HepG2 (cell line): ENCODE data around the gene DDHD1. TPM values are rescaled to one million over a fixed set of nuclear protein-coding genes. Genes with fewer than 3 reads are reported as not detected.

Experiments
- ATF7-NPFF ChIP-seq: sonication (generic); formaldehyde crosslinking; IDR thresholded peaks from 2 replicates; pipeline ENCODE4 v1.8.1; 2023; ENCODE audit warnings: mild to moderate bottlenecking, low read depth, missing genetic modification reagents, moderate library complexity
- E2F2 ChIP-seq: sonication (generic); formaldehyde crosslinking; IDR thresholded peaks from 2 replicates; pipeline ENCODE4 v1.4.0; 2020; ENCODE audit warnings: missing genetic modification reagents, borderline replicate concordance
- HES4 ChIP-seq: sonication (generic); formaldehyde crosslinking; IDR thresholded peaks from 2 replicates; pipeline ENCODE4 v1.9.0; 2021; ENCODE audit warnings: mild to moderate bottlenecking, missing genetic modification reagents, borderline replicate concordance
- HMGXB3 ChIP-seq: sonication (generic); formaldehyde crosslinking; IDR thresholded peaks from 2 replicates; pipeline ENCODE4 v1.4.0; 2020; ENCODE audit warnings: missing genetic modification reagents, borderline replicate concordance
- HOXD1 ChIP-seq: sonication (generic); formaldehyde crosslinking; IDR thresholded peaks from 2 replicates; pipeline ENCODE4 v1.5.0; 2020; ENCODE audit warnings: missing genetic modification reagents
- KDM1A ChIP-seq: IDR thresholded peaks from 2 replicates; pipeline ENCODE4 v1.6.1; 2016; ENCODE audit warnings: missing compliant biosample characterization
- MEIS1 ChIP-seq: sonication (generic); formaldehyde crosslinking; IDR thresholded peaks from 2 replicates; pipeline ENCODE4 v1.9.0; 2021; ENCODE audit warnings: mild to moderate bottlenecking, missing genetic modification reagents, moderate library complexity, borderline replicate concordance
- MYC ChIP-seq: sonication (generic); formaldehyde crosslinking; IDR thresholded peaks from 2 replicates; pipeline ENCODE4 v1.9.0; 2021; ENCODE audit warnings: missing genetic modification reagents, borderline replicate concordance
- NFIC ChIP-seq: IDR thresholded peaks from 2 replicates; pipeline ENCODE4 v1.6.1; 2012; ENCODE audit warnings: mild to moderate bottlenecking, low read length, inconsistent platforms
- POLR2AphosphoS2 ChIP-seq: IDR thresholded peaks from 2 replicates; pipeline ENCODE4 v1.6.1; 2011; ENCODE audit warnings: low read depth, low read length, improper control_type of control experiment
- RBM39 ChIP-seq: fragments of 200-400 bp; formaldehyde crosslinking; IDR thresholded peaks from one replicate; pipeline ENCODE4 v1.6.1; 2018; ENCODE audit warnings: antibody characterized with exemption, mild to moderate bottlenecking, low read depth, low read length; ENCODE audit not compliant: poor library complexity, severe bottlenecking
- SALL1 ChIP-seq: sonication (generic); formaldehyde crosslinking; IDR thresholded peaks from 2 replicates; pipeline ENCODE4 v1.8.0; 2022; ENCODE audit warnings: mild to moderate bottlenecking, missing genetic modification reagents
- SAP130 ChIP-seq: IDR thresholded peaks from 2 replicates; pipeline ENCODE4 v1.6.1; 2016; ENCODE audit warnings: low read depth
- YEATS4 ChIP-seq: sonication (generic); formaldehyde crosslinking; IDR thresholded peaks from 2 replicates; pipeline ENCODE4 v1.4.0; 2020; ENCODE audit warnings: missing genetic modification reagents, borderline replicate concordance
- ZGPAT ChIP-seq: IDR thresholded peaks from 2 replicates; pipeline ENCODE4 v1.6.1; 2016; ENCODE audit warnings: mild to moderate bottlenecking
- ZNF746 ChIP-seq: sonication (generic); formaldehyde crosslinking; IDR thresholded peaks from 2 replicates; pipeline ENCODE4 v1.8.0; 2022; ENCODE audit warnings: mild to moderate bottlenecking, missing genetic modification reagents
- ZNF75D ChIP-seq: sonication (generic); formaldehyde crosslinking; IDR thresholded peaks from 2 replicates; pipeline ENCODE4 v1.8.1; 2023; ENCODE audit warnings: missing genetic modification reagents, mild to moderate bottlenecking, borderline replicate concordance
- ZSCAN21 ChIP-seq: sonication (generic); formaldehyde crosslinking; IDR thresholded peaks from 2 replicates; pipeline ENCODE4 v1.8.0; 2022; ENCODE audit warnings: mild to moderate bottlenecking, missing genetic modification reagents, moderate library complexity, borderline replicate concordance
- polyA plus RNA-seq, 8 experiments: library from polyadenylated mRNA; depleted of rRNA in 3 of 8; stranded (reverse) in 7 of 8; unstranded in 1 of 8; fragments of >200 nt; fragmentation: Illumina TruSeq in 4 of 8; extraction: Trizol in 4 of 8; gene quantifications; 2 replicates each; pipeline versions ENCODE4 v1.2.1 to v1.2.3, GENCODE V29; 2011 to 2016; ENCODE audit warnings: low read depth in 4 of 8, missing spikeins in 1 of 8, mixed read lengths in 1 of 8; ENCODE audit not compliant: insufficient read depth in 1 of 8
- total RNA-seq, 5 experiments: library from RNA; depleted of rRNA; stranded (reverse); fragments of >200 nt; fragmentation: Illumina TruSeq; extraction: Trizol; gene quantifications; 2 replicates each; pipeline ENCODE4 v1.2.3, GENCODE V29; 2016; ENCODE audit warnings: low read depth in 1 of 5
- TF ChIP-seq, protein P1 (sequence below): sonication (generic); formaldehyde crosslinking; conservative IDR thresholded peaks from 2 replicates; pipeline ENCODE4 v1.8.0; 2022; ENCODE audit warnings: low read depth, missing genetic modification reagents
- TF ChIP-seq, protein P2 (sequence below): sonication (generic); formaldehyde crosslinking; IDR thresholded peaks from 2 replicates; pipeline ENCODE4 v1.8.0; 2022; ENCODE audit warnings: missing genetic modification reagents, low read depth, mild to moderate bottlenecking, borderline replicate concordance

Gene DDHD1
- total and polyA plus RNA-seq, 2 of the 13 experiments (the other 11 are each of a cell fraction or from before 2014, with no cell fraction given): 4.6 to 8.3 TPM

- TF ChIP-seq SAP130 (no peak), ZGPAT (no peak; the same call in 1 of the 2 replicates), SALL1 (CRISPR knock-in tag) (peak; percentile 41), ATF7-NPFF (no peak), E2F2 (CRISPR knock-in tag) (no peak), ZNF75D (no peak), ZSCAN21 (no peak; the same call in 1 of the 2 replicates), HES4 (CRISPR knock-in tag) (no peak), KDM1A (CRISPR knock-in tag) (no peak), MYC (CRISPR knock-in tag) (no peak; the same call in 1 of the 2 replicates), RBM39 (no peak), MEIS1 (CRISPR knock-in tag) (no peak), ZNF746 (CRISPR knock-in tag) (no peak), HOXD1 (no peak), NFIC (no peak), POLR2AphosphoS2 (no peak), HMGXB3 (no peak), YEATS4 (CRISPR knock-in tag) (peak; percentile 46; the same call in 1 of the 2 replicates)
- TF ChIP-seq, protein P1, sequence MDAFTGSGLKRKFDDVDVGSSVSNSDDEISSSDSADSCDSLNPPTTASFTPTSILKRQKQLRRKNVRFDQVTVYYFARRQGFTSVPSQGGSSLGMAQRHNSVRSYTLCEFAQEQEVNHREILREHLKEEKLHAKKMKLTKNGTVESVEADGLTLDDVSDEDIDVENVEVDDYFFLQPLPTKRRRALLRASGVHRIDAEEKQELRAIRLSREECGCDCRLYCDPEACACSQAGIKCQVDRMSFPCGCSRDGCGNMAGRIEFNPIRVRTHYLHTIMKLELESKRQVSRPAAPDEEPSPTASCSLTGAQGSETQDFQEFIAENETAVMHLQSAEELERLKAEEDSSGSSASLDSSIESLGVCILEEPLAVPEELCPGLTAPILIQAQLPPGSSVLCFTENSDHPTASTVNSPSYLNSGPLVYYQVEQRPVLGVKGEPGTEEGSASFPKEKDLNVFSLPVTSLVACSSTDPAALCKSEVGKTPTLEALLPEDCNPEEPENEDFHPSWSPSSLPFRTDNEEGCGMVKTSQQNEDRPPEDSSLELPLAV (CRISPR knock-in tag): 0 out of 2 replicates have a peak, but pooled peaks have one; percentile 35
- TF ChIP-seq, protein P2, sequence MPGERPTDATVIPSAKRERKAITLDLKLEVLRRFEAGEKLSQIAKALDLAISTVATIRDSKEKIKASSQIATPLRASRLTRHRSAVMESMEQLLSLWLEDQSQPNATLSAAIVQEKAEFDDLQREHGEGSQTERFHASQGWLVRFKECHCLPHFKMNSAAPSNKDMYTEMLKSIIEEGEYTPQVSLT (CRISPR knock-in tag): no peak
Measured at GRCh38 chr14:53152887-53153701, at the start of gene DDHD1 (continued).
